Measurements from ENCODE around the gene PLK5.

PLK5 gene

GRCh38 chr19:1579222-1579621 is 55.3 kb downstream of the PLK5 start:
- H3K4me3 ChIP-seq (ENCODE audit: low read length), result no peak overlapping the region
- H3K27me3 ChIP-seq (ENCODE audit: insufficient read depth, low read length), result no peaks in the 10 kb centered on the region
- H3K36me3 ChIP-seq (ENCODE audit: insufficient read depth, low read length), result peaks cover 66% of the 10 kb centered on the region
- no peaks in the 10 kb centered on the region for H3K4me1 ChIP-seq (ENCODE audit: insufficient read depth, low read length)
- H3K9me3 ChIP-seq (ENCODE audit: low read length), result no peaks in the 10 kb centered on the region
- no peak overlapping the region for H2AFZ ChIP-seq (ENCODE audit: low read depth, low read length)

DNA sequence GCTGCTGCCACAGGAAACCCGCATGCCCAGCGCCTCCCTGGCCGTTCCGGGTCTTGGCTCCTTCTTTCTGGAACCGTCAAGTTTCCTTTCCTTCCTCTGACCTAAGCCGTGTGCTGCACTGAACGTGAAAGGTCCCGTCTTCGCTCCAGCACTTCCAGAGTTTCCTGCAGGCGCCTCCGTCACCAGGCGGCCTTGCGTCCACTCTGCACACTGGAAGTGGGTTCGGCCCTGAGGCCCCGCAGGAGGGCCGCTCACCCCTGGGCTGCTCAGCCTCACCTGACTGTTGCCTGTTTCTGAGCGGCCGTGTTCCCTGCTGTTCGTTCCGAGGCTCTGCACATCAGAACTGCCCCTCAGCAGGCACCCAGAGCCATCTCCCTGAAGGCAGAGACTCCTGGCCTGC is 56.5 kb downstream of the PLK5 start:
- peaks cover 78% of the 10 kb centered on the region for H3K36me3 ChIP-seq (ENCODE audit: insufficient read depth, low read length)
- H3K4me1 ChIP-seq (ENCODE audit: insufficient read depth, low read length), result no peaks in the 10 kb centered on the region
- no peaks in the 10 kb centered on the region for H3K27me3 ChIP-seq (ENCODE audit: insufficient read depth, low read length)
- H3K4me3 ChIP-seq (ENCODE audit: low read length), result no peak overlapping the region
- peaks cover 3% of the 10 kb centered on the region for H3K9me3 ChIP-seq (ENCODE audit: low read length)
- no peak overlapping the region for H2AFZ ChIP-seq (ENCODE audit: low read depth, low read length)

- Histone ChIP-seq H3K9me3 (ENCODE audit: low read length) (peaks cover 7% of the 10 kb centered on the region), H3K27me3 (ENCODE audit: insufficient read depth, low read length) (no peaks in the 10 kb centered on the region), H3K4me1 (ENCODE audit: insufficient read depth, low read length) (no peaks in the 10 kb centered on the region), H3K36me3 (ENCODE audit: insufficient read depth, low read length) (peaks cover 81% of the 10 kb centered on the region), H2AFZ (ENCODE audit: low read depth, low read length) (no peak overlapping the region), H3K4me3 (ENCODE audit: low read length) (no peak overlapping the region)
Measured at GRCh38 chr19:1580957-1581356, 57.1 kb downstream of the PLK5 start.

- no peak overlapping the region for H3K4me3 ChIP-seq (ENCODE audit: low read length)
- H3K36me3 ChIP-seq (ENCODE audit: insufficient read depth, low read length), result peaks cover 75% of the 10 kb centered on the region
- no peaks in the 10 kb centered on the region for H3K27me3 ChIP-seq (ENCODE audit: insufficient read depth, low read length)
- H2AFZ ChIP-seq (ENCODE audit: low read depth, low read length), result no peak overlapping the region
- no peaks in the 10 kb centered on the region for H3K4me1 ChIP-seq (ENCODE audit: insufficient read depth, low read length)
- peaks cover 12% of the 10 kb centered on the region for H3K9me3 ChIP-seq (ENCODE audit: low read length)
Measured at GRCh38 chr19:1582201-1582600, 58.3 kb downstream of the PLK5 start.

DNA sequence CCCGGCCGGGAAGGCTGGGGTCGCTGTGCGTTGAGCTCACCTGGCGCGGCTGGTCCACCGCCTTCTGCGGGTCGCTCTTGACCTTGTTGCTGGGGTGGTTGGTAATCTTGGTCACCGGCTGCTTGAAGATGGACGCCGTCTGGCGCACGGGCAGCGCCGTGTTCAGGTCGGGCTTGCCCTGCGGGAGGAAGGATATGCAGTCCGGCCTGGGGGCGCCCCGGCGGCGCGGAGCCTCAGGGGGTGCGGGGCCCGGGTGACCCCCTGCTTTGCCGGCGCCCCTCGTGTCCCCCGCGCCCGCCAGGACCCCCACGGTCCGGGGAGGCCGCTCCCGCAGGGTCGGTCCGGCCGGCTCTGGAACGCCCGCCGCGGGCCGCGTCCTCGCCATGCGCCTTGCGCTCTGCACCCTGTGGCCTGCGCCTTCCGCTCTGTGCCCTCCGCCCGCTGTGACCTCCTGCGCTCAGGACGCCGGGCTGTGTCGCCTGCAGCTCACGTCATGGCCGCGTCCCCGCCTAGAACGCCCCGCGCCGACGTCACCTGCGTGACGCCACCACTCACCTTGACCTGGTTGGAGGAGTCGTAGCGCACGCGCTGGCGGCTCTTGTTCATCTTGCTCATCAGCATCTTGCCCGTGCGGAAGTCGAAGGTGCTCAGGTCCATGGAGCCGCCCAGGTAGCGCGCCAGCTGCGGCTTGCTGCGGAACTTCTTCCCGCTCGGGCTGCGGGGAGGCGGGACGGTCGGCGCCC is 60.8 kb downstream of the PLK5 start:
- Histone ChIP-seq H3K4me1 (ENCODE audit: insufficient read depth, low read length) (no peaks in the 10 kb centered on the region), H3K4me3 (ENCODE audit: low read length) (no peak overlapping the region), H3K36me3 (ENCODE audit: insufficient read depth, low read length) (peaks cover 58% of the 10 kb centered on the region), H2AFZ (ENCODE audit: low read depth, low read length) (no peak overlapping the region), H3K9me3 (ENCODE audit: low read length) (peaks cover 15% of the 10 kb centered on the region), H3K27me3 (ENCODE audit: insufficient read depth, low read length) (no peaks in the 10 kb centered on the region)

GRCh38 chr19:1585243-1585580 is 61.3 kb downstream of the PLK5 start:
- H3K36me3 ChIP-seq (ENCODE audit: insufficient read depth, low read length), result peaks cover 52% of the 10 kb centered on the region
- H3K4me3 ChIP-seq (ENCODE audit: low read length), result no peak overlapping the region
- H3K9me3 ChIP-seq (ENCODE audit: low read length), result peaks cover 15% of the 10 kb centered on the region
- peaks cover 2% of the 10 kb centered on the region for H3K4me1 ChIP-seq (ENCODE audit: insufficient read depth, low read length)
- H3K27me3 ChIP-seq (ENCODE audit: insufficient read depth, low read length), result no peaks in the 10 kb centered on the region
- H2AFZ ChIP-seq (ENCODE audit: low read depth, low read length), result no peak overlapping the region

All from neuron (in vitro differentiated cells).